ENCODE data around the gene ULK1. TPM values are rescaled to one million over a fixed set of nuclear protein-coding genes. Genes with fewer than 3 reads are reported as not detected.

ULK1 gene
- total and polyA plus RNA-seq, 2 of the 13 experiments (the other 11 are each of a cell fraction or from before 2014, with no cell fraction given), result 2.8 to 10.1 TPM

GRCh38 chr12:131934535-131934934, 40.1 kb downstream of the ULK1 start:
- DNase-seq (ENCODE audit: low spot score), result no peak

More at GRCh38 chr12:131934535-131934934, 40.1 kb downstream of the ULK1 start:
- peaks cover 12% of the 10 kb centered on the region for H3K4me1 ChIP-seq (ENCODE audit: insufficient read depth, low read length)
- ChIA-PET CTCF (ENCODE audit: low intra/inter-chr PET ratio, low total read pairs) (no interaction called here), POLR2A (no interaction called here)
- in situ Hi-C loops (cut with HindIII; ENCODE audit: extremely low pct_ligation_motif_present, low pct_unique_long_range_greater_than_20kb) (no loop called here), intact Hi-C loops (cut with micrococcal nuclease; ENCODE audit: unreplicated experiment) (no loop called here)
- FAIRE-seq (no peak), ATAC-seq (no peak)
- H3K27me3 ChIP-seq (ENCODE audit: control insufficient read depth in 1 of 2, insufficient read depth in 2 of 2, low read length in 2 of 2), result no peaks in the 10 kb centered on the region
- peaks cover 16% of the 10 kb centered on the region for H3K79me2 ChIP-seq (ENCODE audit: insufficient read depth, low read length)
- no peak overlapping the region for H3K4me3 ChIP-seq (replicated peaks in 1 of 3; ENCODE audit: insufficient read depth in 1 of 3, low read depth in 2 of 3, low read length in 3 of 3)
- H3K9ac ChIP-seq (ENCODE audit: insufficient read depth, low read depth, low read length), result no peak overlapping the region
- TF ChIP-seq ZMYM2 (CRISPR knock-in tag; IDR thresholded peaks at IDR 0.05) (no peak), SRSF9 (IDR thresholded peaks at IDR 0.05; ENCODE audit: borderline replicate concordance, insufficient read depth, low read depth, low read length, poor library complexity, severe bottlenecking) (no peak), ZBTB3 (CRISPR knock-in tag; IDR thresholded peaks at IDR 0.05; ENCODE audit: borderline replicate concordance, low read depth) (no peak), ZNF343 (CRISPR knock-in tag; IDR thresholded peaks at IDR 0.05) (no peak), ZSCAN29 (CRISPR knock-in tag; conservative IDR thresholded peaks at IDR 0.05) (no peak), ZSCAN22 (CRISPR knock-in tag; IDR thresholded peaks at IDR 0.05) (no peak), HDAC1 (CRISPR knock-in tag; IDR thresholded peaks at IDR 0.05) (no peak), ARNTL (CRISPR knock-in tag; IDR thresholded peaks at IDR 0.05) (no peak), ZNF609 (CRISPR knock-in tag; IDR thresholded peaks at IDR 0.05; ENCODE audit: borderline replicate concordance) (no peak), ZNF337 (CRISPR knock-in tag; IDR thresholded peaks at IDR 0.05; ENCODE audit: borderline replicate concordance, low read depth) (no peak), ISL2 (CRISPR knock-in tag; IDR thresholded peaks at IDR 0.05) (no peak)
- TF ChIP-seq, protein P1, sequence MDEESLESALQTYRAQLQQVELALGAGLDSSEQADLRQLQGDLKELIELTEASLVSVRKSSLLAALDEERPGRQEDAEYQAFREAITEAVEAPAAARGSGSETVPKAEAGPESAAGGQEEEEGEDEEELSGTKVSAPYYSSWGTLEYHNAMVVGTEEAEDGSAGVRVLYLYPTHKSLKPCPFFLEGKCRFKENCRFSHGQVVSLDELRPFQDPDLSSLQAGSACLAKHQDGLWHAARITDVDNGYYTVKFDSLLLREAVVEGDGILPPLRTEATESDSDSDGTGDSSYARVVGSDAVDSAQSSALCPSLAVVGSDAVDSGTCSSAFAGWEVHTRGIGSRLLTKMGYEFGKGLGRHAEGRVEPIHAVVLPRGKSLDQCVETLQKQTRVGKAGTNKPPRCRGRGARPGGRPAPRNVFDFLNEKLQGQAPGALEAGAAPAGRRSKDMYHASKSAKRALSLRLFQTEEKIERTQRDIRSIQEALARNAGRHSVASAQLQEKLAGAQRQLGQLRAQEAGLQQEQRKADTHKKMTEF (CRISPR knock-in tag; IDR thresholded peaks at IDR 0.05), result no peak
- TF ChIP-seq, protein P2, sequence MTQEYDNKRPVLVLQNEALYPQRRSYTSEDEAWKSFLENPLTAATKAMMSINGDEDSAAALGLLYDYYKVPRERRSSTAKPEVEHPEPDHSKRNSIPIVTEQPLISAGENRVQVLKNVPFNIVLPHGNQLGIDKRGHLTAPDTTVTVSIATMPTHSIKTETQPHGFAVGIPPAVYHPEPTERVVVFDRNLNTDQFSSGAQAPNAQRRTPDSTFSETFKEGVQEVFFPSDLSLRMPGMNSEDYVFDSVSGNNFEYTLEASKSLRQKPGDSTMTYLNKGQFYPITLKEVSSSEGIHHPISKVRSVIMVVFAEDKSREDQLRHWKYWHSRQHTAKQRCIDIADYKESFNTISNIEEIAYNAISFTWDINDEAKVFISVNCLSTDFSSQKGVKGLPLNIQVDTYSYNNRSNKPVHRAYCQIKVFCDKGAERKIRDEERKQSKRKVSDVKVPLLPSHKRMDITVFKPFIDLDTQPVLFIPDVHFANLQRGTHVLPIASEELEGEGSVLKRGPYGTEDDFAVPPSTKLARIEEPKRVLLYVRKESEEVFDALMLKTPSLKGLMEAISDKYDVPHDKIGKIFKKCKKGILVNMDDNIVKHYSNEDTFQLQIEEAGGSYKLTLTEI (CRISPR knock-in tag; conservative IDR thresholded peaks at IDR 0.05), result no peak
- H4K20me1 ChIP-seq (ENCODE audit: insufficient read depth, low read length), result peaks cover 2% of the 10 kb centered on the region; the same call in 1 of the 2 replicates
- H3K9me3 ChIP-seq (ENCODE audit: low read length), result no peaks in the 10 kb centered on the region
- H2AFZ ChIP-seq (ENCODE audit: low read length), result no peak overlapping the region
- WGBS (ENCODE audit: low lambda C conversion rate), result 92% methylated on average over 11 of the region's 11 CpGs
- peaks cover 21 to 46% of the 10 kb centered on the region in 2 experiments for H3K36me3 ChIP-seq (replicated peaks in 1 of 2; ENCODE audit: control insufficient read depth in 1 of 2, insufficient read depth in 2 of 2, low read length in 2 of 2)
- H3K27ac ChIP-seq (ENCODE audit: extremely low read length, insufficient read depth, low read length), result no peak overlapping the region
- BruUV-seq (replicated peaks), result no TSS peak
- H3K4me2 ChIP-seq (ENCODE audit: low read depth, low read length), result no peak overlapping the region

All from HepG2 (cell line).